ENCODE data around the gene NR2F6. TPM values are rescaled to one million over a fixed set of nuclear protein-coding genes. Genes with fewer than 3 reads are reported as not detected.
A peak's percentile ranks its signal among the peaks of the same experiment; 100 is the strongest.

The NR2F6 gene
- polyA plus RNA-seq, 2 of the 4 experiments (the other 2 are of a cell fraction): 31.9 to 42.1 TPM

DNA sequence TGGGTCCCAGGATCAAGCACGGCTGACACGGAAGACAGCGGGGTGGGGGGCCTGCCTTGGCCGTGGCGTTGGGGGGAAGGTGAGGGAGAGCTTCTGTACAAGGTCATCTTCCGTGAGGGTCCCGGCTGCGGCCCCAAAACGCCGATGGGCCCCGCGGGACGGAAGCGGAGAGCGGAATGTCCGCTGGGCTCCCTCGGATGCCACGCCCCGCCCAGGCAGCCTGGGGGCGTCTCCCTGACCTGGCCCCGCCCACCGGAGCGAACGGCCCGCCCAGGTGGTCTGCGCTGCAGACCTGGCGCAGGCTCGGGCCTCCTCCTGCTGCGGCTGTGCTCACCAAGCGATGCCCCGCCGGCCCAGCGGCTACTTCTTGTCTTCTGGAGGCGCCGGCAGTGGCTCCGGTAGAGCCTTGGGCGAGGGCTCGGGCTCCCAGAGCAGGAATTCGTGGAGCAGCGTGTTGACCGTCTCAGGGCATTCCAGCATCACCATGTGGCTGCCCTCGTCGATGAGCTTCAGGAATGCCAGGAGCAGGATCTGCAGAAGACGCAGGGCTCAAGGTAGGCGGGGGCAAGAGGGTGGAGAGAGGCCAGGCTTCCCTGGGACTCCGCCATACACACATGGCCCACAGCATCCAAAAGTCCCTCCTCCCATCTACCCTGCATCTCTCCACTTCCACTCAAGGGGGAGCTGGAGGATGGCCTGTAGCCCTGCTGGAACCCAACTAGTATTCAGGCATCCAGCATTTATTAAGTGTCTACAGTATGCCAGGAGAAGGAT is 46.8 kb upstream of the NR2F6 start (continued):
- TF ChIP-seq, protein P1, sequence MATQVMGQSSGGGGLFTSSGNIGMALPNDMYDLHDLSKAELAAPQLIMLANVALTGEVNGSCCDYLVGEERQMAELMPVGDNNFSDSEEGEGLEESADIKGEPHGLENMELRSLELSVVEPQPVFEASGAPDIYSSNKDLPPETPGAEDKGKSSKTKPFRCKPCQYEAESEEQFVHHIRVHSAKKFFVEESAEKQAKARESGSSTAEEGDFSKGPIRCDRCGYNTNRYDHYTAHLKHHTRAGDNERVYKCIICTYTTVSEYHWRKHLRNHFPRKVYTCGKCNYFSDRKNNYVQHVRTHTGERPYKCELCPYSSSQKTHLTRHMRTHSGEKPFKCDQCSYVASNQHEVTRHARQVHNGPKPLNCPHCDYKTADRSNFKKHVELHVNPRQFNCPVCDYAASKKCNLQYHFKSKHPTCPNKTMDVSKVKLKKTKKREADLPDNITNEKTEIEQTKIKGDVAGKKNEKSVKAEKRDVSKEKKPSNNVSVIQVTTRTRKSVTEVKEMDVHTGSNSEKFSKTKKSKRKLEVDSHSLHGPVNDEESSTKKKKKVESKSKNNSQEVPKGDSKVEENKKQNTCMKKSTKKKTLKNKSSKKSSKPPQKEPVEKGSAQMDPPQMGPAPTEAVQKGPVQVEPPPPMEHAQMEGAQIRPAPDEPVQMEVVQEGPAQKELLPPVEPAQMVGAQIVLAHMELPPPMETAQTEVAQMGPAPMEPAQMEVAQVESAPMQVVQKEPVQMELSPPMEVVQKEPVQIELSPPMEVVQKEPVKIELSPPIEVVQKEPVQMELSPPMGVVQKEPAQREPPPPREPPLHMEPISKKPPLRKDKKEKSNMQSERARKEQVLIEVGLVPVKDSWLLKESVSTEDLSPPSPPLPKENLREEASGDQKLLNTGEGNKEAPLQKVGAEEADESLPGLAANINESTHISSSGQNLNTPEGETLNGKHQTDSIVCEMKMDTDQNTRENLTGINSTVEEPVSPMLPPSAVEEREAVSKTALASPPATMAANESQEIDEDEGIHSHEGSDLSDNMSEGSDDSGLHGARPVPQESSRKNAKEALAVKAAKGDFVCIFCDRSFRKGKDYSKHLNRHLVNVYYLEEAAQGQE (IDR thresholded peaks at IDR 0.05): no peak

DNA sequence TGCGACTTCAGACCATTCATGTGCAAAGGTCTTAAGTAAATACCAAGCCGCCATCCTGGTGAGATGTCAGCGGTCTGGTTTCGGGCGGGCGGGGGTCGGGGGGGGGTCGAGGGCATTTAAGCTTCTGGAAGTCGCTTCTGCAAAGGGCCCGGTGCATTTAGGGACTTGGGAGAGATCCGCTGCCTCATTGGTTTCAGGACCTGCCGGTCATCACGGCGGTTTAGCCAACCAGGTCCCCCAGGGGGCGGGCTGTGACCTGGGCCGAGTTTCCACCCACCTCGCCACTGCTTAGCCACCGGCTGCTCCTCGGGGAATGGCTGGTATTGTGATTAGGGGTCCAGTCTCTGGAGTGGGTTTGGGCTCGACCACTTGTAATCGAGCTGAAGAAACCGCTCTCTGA is 43.8 kb upstream of the NR2F6 start:
- DNase-seq (ENCODE audit: low read depth in 1 of 2, low spot score in 1 of 2) (peak; percentile 89 to 91), ATAC-seq (peak; percentile 47 to 50; a peak in 4 of 6 replicates), FAIRE-seq (no peak)
- TF ChIP-seq, protein P2, sequence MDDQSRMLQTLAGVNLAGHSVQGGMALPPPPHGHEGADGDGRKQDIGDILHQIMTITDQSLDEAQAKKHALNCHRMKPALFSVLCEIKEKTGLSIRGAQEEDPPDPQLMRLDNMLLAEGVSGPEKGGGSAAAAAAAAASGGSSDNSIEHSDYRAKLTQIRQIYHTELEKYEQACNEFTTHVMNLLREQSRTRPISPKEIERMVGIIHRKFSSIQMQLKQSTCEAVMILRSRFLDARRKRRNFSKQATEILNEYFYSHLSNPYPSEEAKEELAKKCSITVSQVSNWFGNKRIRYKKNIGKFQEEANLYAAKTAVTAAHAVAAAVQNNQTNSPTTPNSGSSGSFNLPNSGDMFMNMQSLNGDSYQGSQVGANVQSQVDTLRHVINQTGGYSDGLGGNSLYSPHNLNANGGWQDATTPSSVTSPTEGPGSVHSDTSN (IDR thresholded peaks at IDR 0.05): peak; percentile 85
- TF ChIP-seq, protein P3, sequence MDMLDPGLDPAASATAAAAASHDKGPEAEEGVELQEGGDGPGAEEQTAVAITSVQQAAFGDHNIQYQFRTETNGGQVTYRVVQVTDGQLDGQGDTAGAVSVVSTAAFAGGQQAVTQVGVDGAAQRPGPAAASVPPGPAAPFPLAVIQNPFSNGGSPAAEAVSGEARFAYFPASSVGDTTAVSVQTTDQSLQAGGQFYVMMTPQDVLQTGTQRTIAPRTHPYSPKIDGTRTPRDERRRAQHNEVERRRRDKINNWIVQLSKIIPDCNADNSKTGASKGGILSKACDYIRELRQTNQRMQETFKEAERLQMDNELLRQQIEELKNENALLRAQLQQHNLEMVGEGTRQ (IDR thresholded peaks at IDR 0.05): no peak
- TF ChIP-seq TP53 (CRISPR knock-in tag; IDR thresholded peaks at IDR 0.05): no peak
- peak overlapping the region; percentile 63 for H3K4me2 ChIP-seq
- H3K9me3 ChIP-seq: no peaks in the 10 kb centered on the region
- 0 out of 6 replicates have a peak overlapping the region, but pooled peaks of 1 of the 2 experiments have one; percentile 41 for H3K27ac ChIP-seq
- ChIA-PET CTCF (interaction anchor here (1.3 to 9.0 kb wide), 3 partner anchors 16 to 30 kb away, joined by 3 to 98 read pairs (median 10); partner anchors contain the start of genes ABHD8, DDA1 and MRPL34), POLR2A (no interaction called here)
- peaks cover 13% of the 10 kb centered on the region; the same call in 2 of the 3 replicates for H3K4me1 ChIP-seq
- H3K4me3 ChIP-seq: no peak overlapping the region
- 21% methylated on average over 9 of the region's 22 CpGs for WGBS (ENCODE audit: missing lambda C conversion rate)

DNA sequence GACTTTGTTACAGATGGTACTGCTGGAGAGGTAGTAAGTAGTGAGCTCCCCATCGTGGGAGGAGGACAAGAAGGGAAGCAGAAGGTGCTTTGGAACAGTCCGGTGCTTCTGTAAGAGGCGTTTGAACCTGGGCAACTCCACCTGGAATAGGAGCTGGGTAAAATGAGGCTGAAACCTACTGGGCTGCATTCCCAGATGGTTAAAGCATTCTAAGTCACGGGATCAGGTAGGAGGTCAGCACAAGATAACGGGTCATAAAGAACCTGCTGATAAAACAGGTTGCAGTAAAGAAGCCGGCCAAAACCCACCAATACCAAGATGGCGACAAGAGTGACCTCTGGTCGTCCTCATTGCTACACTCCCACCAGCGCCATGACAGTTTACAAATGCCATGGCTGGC is 41.0 kb upstream of the NR2F6 start:
- ChIA-PET POLR2A (no interaction called here), CTCF (interaction anchor here (0.6 to 1.1 kb wide), 2 partner anchors 15 to 25 kb away, joined by 3 read pairs; no protein-coding TSS in a partner anchor)
- Histone ChIP-seq H3K4me2 (no peak overlapping the region), H3K4me1 (0 out of 3 replicates have a peak, but pooled peaks cover 2% of the 10 kb centered on the region), H3K9me3 (no peaks in the 10 kb centered on the region), H3K27ac (no peak overlapping the region), H3K4me3 (no peak overlapping the region)
- FAIRE-seq (no peak), ATAC-seq (no peak), DNase-seq (ENCODE audit: low read depth in 1 of 2, low spot score in 1 of 2) (no peak)
- WGBS (ENCODE audit: missing lambda C conversion rate): 83% methylated on average over 9 of the region's 9 CpGs
- no peak for TF ChIP-seq FOSL2 (IDR thresholded peaks at IDR 0.05)
- no peak for TF ChIP-seq FOSL2 (CRISPR knock-in tag; IDR thresholded peaks at IDR 0.05)
- no peak for TF ChIP-seq ESRRA (IDR thresholded peaks at IDR 0.05; ENCODE audit: borderline replicate concordance, low read length)
- TF ChIP-seq FOXS1 (CRISPR knock-in tag; IDR thresholded peaks at IDR 0.05): no peak
- TF ChIP-seq POLR2AphosphoS2 (conservative IDR thresholded peaks at IDR 0.05; ENCODE audit: low read length): no peak
- no peak for TF ChIP-seq NFE2L2 (conservative IDR thresholded peaks at IDR 0.05; ENCODE audit: low read length)
- no peak for TF ChIP-seq ZNF302 (CRISPR knock-in tag; IDR thresholded peaks at IDR 0.05)
- TF ChIP-seq RARB (CRISPR knock-in tag; IDR thresholded peaks at IDR 0.05): no peak
- TF ChIP-seq, protein P4, sequence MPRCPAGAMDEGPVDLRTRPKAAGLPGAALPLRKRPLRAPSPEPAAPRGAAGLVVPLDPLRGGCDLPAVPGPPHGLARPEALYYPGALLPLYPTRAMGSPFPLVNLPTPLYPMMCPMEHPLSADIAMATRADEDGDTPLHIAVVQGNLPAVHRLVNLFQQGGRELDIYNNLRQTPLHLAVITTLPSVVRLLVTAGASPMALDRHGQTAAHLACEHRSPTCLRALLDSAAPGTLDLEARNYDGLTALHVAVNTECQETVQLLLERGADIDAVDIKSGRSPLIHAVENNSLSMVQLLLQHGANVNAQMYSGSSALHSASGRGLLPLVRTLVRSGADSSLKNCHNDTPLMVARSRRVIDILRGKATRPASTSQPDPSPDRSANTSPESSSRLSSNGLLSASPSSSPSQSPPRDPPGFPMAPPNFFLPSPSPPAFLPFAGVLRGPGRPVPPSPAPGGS (IDR thresholded peaks at IDR 0.05): no peak
- TF ChIP-seq HEYL (CRISPR knock-in tag; IDR thresholded peaks at IDR 0.05): no peak
- TF ChIP-seq TP53 (CRISPR knock-in tag; IDR thresholded peaks at IDR 0.05): no peak
- no peak for TF ChIP-seq MAFK (IDR thresholded peaks at IDR 0.05; ENCODE audit: partially characterized antibody)
- TF ChIP-seq NR3C1 (IDR thresholded peaks at IDR 0.05): no peak
- TF ChIP-seq, protein P5, sequence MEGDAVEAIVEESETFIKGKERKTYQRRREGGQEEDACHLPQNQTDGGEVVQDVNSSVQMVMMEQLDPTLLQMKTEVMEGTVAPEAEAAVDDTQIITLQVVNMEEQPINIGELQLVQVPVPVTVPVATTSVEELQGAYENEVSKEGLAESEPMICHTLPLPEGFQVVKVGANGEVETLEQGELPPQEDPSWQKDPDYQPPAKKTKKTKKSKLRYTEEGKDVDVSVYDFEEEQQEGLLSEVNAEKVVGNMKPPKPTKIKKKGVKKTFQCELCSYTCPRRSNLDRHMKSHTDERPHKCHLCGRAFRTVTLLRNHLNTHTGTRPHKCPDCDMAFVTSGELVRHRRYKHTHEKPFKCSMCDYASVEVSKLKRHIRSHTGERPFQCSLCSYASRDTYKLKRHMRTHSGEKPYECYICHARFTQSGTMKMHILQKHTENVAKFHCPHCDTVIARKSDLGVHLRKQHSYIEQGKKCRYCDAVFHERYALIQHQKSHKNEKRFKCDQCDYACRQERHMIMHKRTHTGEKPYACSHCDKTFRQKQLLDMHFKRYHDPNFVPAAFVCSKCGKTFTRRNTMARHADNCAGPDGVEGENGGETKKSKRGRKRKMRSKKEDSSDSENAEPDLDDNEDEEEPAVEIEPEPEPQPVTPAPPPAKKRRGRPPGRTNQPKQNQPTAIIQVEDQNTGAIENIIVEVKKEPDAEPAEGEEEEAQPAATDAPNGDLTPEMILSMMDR (IDR thresholded peaks at IDR 0.05): no peak
- no peak for TF ChIP-seq ZC3H11A (IDR thresholded peaks at IDR 0.05)
- TF ChIP-seq CBX2 (IDR thresholded peaks at IDR 0.05; ENCODE audit: borderline replicate concordance, low read depth): no peak
- TF ChIP-seq, protein P1 (IDR thresholded peaks at IDR 0.05): no peak

Measured in A549 (cell line).